Esophagus muscularis mucosa (tissue), 4 donors: ENCODE measurements around the gene KIF16B. TPM values are rescaled to one million over a fixed set of nuclear protein-coding genes. Genes with fewer than 3 reads are reported as not detected.

Experiments used
- DNase-seq: peaks from one replicate; pipeline ENCODE4 v3.0.0-alpha.2; 2017; ENCODE audit errors: extremely low spot score
- H3K27ac ChIP-seq, 4 donors: fragments of 200-600 bp; sonication (generic); replicated peaks in 1 of 4; 1 replicate in 3 of 4; 2 replicates in 1 of 4; pipeline ENCODE4 v1.5.1; 2016 to 2019; ENCODE audit warnings: mild to moderate bottlenecking in 1 of 4
- H3K27me3 ChIP-seq, 4 donors: fragments of 200-600 bp; sonication (generic); one replicate each; pipeline versions ENCODE4 v1.5.1 to v1.6.0; 2016 to 2019
- H3K36me3 ChIP-seq, 4 donors: fragments of 200-600 bp; sonication (generic); one replicate each; pipeline ENCODE4 v1.5.1; 2016 to 2019
- H3K4me1 ChIP-seq, 4 donors: fragments of 200-600 bp; sonication (generic); one replicate each; pipeline ENCODE4 v1.5.1; 2016 to 2019
- H3K4me3 ChIP-seq, 4 donors: fragments of 200-600 bp; sonication (generic); 1 replicate in 2 of 4; 2 replicates in 2 of 4; pipeline ENCODE4 v1.5.1; 2016 to 2019; ENCODE audit warnings: mild to moderate bottlenecking in 4 of 4, moderate library complexity in 1 of 4
- H3K9me3 ChIP-seq, 4 donors: fragments of 200-600 bp; sonication (generic); 1 replicate in 3 of 4; 2 replicates in 1 of 4; pipeline ENCODE4 v1.5.1; 2016 to 2019
- CTCF ChIP-seq, 3 experiments: fragments of 200-600 bp in 2 of 3; fragments of 450-650 bp in 1 of 3; sonication (generic) in 2 of 3; IDR thresholded peaks; one replicate each; pipeline ENCODE4 v1.5.1; 2017 to 2019; ENCODE audit warnings: antibody characterized with exemption in 3 of 3, mild to moderate bottlenecking in 2 of 3, moderate library complexity in 1 of 3
- EP300 ChIP-seq: sonication (generic); formaldehyde crosslinking; IDR thresholded peaks from one replicate; pipeline ENCODE4 v1.6.1; 2017; ENCODE audit warnings: antibody characterized with exemption
- POLR2A ChIP-seq: fragments of 450-650 bp; IDR thresholded peaks from one replicate; pipeline ENCODE4 v1.6.1; 2017; ENCODE audit warnings: antibody characterized with exemption, moderate library complexity, mild to moderate bottlenecking, low read depth
- POLR2AphosphoS5 ChIP-seq, 2 donors: sonication (generic); formaldehyde crosslinking; IDR thresholded peaks; one replicate each; pipeline ENCODE4 v1.6.1; 2017; ENCODE audit warnings: antibody characterized with exemption in 2 of 2
- WGBS: methylation state at CpG from one replicate; pipeline ENCODE4 v1.1.5; 2018; 5-methylcytosine and 5-hydroxymethylcytosine counted together
- intact Hi-C: fragments of 100-400 bp; cut with DNase I; formaldehyde crosslinking; loops from one replicate; pipeline ENCODE4 v1.15.1; 2023
- total RNA-seq, 4 donors: library from RNA; depleted of rRNA; stranded (reverse); fragments of >200 nt; gene quantifications; one replicate each; pipeline versions ENCODE4 v1.1.0 to v1.2.1, GENCODE V29; 2016

KIF16B gene
- total RNA-seq, 4 donors from 2014 or later, result 15.4 to 21.1 (median 19.3) TPM

- no peak overlapping the region for H3K4me3 ChIP-seq
- peaks cover 0 to 24% (median 1%) of the 10 kb centered on the region in 4 donors for H3K36me3 ChIP-seq
- no peak overlapping the region for H3K27ac ChIP-seq
- DNase-seq, result peak; percentile 31
- no peaks in the 10 kb centered on the region for H3K27me3 ChIP-seq
- no peaks in the 10 kb centered on the region for H3K4me1 ChIP-seq
- intact Hi-C loops, result no loop called here
- no peaks in the 10 kb centered on the region for H3K9me3 ChIP-seq
- 90% methylated on average over 4 of the region's 5 CpGs for WGBS
- TF ChIP-seq POLR2A (no peak), EP300 (no peak), CTCF (IDR thresholded peaks at IDR 0.05) (no peak), POLR2AphosphoS5 (IDR thresholded peaks at IDR 0.05) (no peak)
Measured at GRCh38 chr20:16293590-16293989, 279.7 kb downstream of the KIF16B start.

- intact Hi-C loops, result no loop called here
- Histone ChIP-seq H3K4me3 (no peak overlapping the region), H3K9me3 (no peaks in the 10 kb centered on the region), H3K27me3 (no peaks in the 10 kb centered on the region), H3K4me1 (no peaks in the 10 kb centered on the region), H3K36me3 (peaks cover 0 to 13% (median 0%) of the 10 kb centered on the region in 4 donors), H3K27ac (no peak overlapping the region)
- TF ChIP-seq CTCF (IDR thresholded peaks at IDR 0.05) (no peak), POLR2AphosphoS5 (IDR thresholded peaks at IDR 0.05) (no peak), POLR2A (no peak), EP300 (no peak)
- no peak for DNase-seq
- 89% methylated on average over 4 of the region's 4 CpGs for WGBS
Measured at GRCh38 chr20:16292226-16292880, 280.9 kb downstream of the KIF16B start.

GRCh38 chr20:16290358-16290757, 282.9 kb downstream of the KIF16B start:
- Histone ChIP-seq H3K36me3 (peaks cover 0 to 16% (median 0%) of the 10 kb centered on the region in 4 donors), H3K4me3 (no peak overlapping the region), H3K4me1 (no peaks in the 10 kb centered on the region), H3K27me3 (no peaks in the 10 kb centered on the region), H3K9me3 (no peaks in the 10 kb centered on the region), H3K27ac (no peak overlapping the region)
- peak; percentile 37 for DNase-seq
- 85% methylated on average over 4 of the region's 4 CpGs for WGBS
- no peak for TF ChIP-seq CTCF (IDR thresholded peaks at IDR 0.05)
- TF ChIP-seq EP300, result no peak
- no peak for TF ChIP-seq POLR2A
- intact Hi-C loops, result no loop called here

- 100% methylated on average over 2 of the region's 2 CpGs for WGBS
- Histone ChIP-seq H3K36me3 (peaks cover 0 to 19% (median 3%) of the 10 kb centered on the region in 4 donors), H3K9me3 (no peaks in the 10 kb centered on the region), H3K4me1 (no peaks in the 10 kb centered on the region), H3K4me3 (no peak overlapping the region), H3K27me3 (no peaks in the 10 kb centered on the region), H3K27ac (no peak overlapping the region)
- TF ChIP-seq POLR2AphosphoS5 (IDR thresholded peaks at IDR 0.05) (no peak), CTCF (IDR thresholded peaks at IDR 0.05) (no peak), POLR2A (no peak), EP300 (no peak)
- intact Hi-C loops, result no loop called here
- peak; percentile 62 for DNase-seq
Measured at GRCh38 chr20:16287776-16288175, 285.5 kb downstream of the KIF16B start.

- Histone ChIP-seq H3K4me3 (no peak overlapping the region), H3K4me1 (no peaks in the 10 kb centered on the region), H3K27me3 (no peaks in the 10 kb centered on the region), H3K9me3 (no peaks in the 10 kb centered on the region), H3K27ac (no peak overlapping the region), H3K36me3 (peaks cover 0 to 15% (median 4%) of the 10 kb centered on the region in 4 donors)
- no peak for TF ChIP-seq CTCF (IDR thresholded peaks at IDR 0.05)
- TF ChIP-seq POLR2A, result no peak
- no peak for TF ChIP-seq EP300
- TF ChIP-seq POLR2AphosphoS5 (IDR thresholded peaks at IDR 0.05), result no peak
- DNase-seq, result peak; percentile 62
- 100% methylated on average over 4 of the region's 4 CpGs for WGBS
- intact Hi-C loops, result no loop called here
Measured at GRCh38 chr20:16286601-16287000, 286.6 kb downstream of the KIF16B start.
